ENCODE results near the gene SCAF1.

Gene SCAF1

DNA sequence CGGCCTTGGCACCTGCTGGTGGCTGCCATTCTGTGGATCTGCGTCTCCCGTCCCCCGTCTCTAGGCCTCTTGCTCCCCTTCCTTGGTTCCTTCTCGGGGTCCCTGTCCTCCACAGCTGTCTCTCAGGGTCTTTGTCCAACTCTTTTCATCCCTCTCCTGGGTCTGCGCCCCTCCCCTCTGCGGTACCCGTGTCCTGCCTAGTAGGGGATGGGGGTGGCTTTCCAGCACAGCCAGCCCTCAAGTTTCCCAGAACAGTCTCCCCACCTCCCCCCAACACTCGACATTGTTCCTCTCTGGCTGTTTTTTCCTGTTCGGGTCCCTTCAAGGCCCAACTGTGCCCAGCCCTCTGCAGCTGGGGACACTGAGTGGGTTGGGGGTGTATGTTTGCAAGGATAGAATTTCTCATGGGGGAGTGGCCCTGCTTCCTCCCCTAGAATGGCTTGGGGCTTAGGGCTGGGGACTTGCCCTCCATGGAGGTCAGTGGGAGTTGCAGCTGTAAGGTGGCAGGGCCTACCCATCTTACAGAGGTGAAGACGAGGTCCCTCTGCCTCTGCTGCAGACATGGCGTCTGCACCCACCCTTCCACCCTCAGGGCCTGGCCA is 46.6 kb downstream of the SCAF1 start:
- no peak for DNase-seq

DNA sequence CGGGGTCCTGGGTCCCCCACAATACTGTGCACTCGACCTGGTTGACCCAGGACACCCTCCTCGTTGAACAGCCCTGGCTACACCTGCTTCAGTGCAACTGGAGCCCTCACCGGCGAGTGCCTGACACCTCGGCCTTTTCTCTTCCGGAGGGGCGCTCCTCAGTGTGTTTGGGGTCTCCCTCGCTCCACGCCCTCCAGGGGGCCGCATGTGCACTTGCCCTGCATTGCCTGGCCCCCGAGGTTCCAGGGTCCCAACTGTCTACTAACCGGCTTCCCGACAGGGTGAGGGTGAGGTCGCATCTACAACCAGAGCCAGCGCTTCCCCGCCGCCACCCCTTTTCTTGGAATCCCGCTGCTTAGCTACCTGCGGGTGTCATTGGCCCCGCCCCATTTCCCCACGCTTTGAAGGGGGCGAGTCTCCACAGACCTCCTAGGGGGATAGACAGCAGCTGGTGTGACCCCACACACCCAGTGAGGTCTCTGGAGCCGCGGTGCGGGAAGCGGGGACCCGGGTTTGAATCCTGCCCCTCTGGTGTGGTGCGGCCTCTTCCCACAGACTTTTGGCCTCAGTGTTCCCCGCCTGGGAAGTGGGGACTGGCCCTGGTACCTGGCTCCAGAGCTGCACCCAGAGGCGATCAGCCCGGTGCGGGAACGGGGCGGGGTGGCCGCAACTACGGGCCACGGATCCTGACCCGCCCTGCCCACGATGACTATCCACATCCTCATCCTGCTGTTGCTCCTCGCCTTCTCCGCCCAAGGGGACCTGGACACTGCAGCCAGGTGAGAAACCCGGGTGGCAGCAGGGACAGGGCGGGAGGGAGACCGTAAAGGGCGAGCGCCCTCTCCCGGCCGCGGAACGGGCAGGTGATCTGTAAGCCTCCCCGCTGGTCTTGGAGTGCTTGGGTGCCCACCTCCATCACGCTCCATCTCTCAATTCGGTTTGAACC is 47.4 kb downstream of the SCAF1 start, which contains the start of gene ADM5:
TSS of gene ADM5 (plus strand) at position 462 of the 946 bp plus-strand sequence. CDS start at position 706, 244 bp downstream.
- no peak for DNase-seq

DNA sequence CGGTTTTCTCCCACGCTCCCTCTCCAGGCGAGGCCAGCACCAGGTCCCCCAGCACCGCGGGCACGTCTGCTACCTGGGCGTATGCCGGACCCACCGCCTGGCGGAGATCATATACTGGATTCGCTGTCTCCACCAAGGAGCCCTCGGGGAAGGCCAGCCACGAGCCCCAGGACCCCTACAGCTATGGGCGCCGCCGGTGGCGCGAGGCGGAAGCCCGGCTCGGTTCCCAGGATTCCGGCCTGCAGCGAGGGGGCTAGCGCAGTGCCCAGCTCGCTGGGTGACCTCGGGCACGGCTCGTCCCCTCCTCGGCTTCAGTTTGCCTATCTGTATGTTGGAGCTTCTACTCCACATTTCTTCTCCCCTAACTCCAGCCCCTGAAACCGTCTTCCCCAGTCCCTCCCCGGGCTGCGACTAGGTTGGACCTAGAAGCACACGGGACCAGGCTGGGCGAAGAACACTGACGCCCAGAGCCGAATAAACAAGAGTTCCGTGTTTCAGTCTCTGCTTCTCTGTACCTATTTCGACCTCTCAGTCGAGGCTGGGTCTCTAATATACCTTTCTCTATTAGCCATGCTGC is 48.2 kb downstream of the SCAF1 start:
- DNase-seq, result no peak

DNA sequence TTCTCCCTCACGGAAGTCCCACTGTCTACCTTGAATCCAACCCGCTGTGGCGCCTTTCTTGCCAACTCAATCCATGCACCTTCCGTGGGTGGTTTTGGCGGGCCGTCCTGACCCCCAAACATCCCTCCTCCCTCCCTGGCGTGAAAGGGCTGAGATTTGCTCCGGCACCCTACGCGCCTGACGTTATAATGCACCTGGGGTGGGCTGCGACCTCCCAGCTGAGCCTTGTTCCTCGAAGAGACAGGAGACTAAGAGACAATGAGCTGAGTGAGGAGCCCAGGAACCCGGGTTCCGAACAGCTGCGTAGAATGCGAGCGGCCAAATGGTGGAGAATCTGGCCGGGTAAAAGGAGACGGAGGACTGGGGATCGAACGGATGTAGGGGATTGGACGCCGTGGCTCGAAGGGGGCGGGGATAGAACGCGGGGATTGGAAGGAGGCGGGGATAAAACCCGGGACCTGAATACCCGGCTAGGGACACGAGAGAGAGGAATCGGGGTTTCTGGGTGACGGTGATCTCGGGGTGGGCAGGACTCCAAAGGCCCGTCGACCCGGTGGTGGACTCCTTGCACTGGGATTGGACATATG is 48.7 kb downstream of the SCAF1 start, which contains the start of gene CPT1C:
TSS of gene CPT1C (plus strand) at position 461 of the 587 bp plus-strand sequence. CDS start 1,137 bp downstream, outside the sequence.
- DNase-seq, result peak; percentile 58

DNA sequence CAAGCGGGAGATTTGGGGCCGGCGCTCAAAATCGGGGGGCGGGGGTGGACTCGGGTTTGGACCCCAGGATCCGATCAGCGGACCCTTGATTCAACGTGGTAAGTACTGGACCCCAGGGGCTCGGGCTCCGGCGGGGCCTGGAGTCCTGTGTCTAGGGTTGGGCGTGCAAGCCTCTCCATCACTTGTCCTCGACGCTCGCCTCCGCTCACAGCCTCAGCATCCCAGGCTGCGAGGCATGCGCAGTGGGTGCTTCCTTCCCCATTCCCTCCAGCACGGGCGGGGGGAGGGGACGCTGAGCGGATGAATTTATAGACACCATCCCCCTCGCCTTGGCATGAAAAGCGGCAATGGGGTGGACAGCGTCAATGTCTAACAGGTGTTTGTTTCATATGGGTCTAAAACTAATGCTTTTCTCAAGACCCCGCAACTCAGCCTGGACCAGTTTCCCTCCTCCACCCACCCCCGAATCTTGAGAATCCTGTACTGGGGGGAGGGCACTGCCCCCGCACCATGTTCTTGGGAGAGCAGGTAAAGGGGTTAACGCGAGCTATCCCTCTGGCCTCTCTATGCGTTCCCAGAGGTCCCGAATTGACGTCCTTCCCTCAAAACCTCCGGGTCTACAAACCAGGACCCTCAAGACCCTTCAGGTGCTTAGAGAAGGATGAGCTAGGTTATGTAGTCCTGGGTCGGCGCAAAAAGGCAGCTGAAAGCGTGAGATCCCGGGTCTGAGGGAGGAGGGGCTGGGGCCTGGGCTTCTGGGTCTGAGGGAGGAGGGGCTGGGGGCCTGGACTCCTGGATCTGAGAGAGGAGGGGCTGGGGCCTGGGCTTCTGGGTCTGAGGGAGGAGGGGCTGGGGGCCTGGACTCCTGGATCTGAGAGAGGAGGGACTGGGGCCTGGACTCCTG is 49.5 kb downstream of the SCAF1 start:
- peak; percentile 48 for DNase-seq

DNA sequence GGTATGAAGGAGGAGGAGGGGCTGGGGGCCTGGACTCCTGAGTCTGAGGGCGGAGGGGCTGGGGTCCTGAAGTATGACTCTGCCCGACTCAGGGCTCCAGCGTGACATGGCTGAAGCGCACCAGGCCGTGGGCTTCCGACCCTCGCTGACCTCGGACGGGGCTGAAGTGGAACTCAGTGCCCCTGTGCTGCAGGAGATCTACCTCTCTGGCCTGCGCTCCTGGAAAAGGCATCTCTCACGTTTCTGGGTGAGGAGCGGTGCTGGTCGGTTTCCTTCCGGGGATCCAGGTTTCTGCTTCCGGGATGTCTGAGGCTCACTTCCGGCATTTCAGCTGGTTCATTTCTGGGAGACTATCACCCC is 50.1 kb downstream of the SCAF1 start:
- no peak for DNase-seq

DNA sequence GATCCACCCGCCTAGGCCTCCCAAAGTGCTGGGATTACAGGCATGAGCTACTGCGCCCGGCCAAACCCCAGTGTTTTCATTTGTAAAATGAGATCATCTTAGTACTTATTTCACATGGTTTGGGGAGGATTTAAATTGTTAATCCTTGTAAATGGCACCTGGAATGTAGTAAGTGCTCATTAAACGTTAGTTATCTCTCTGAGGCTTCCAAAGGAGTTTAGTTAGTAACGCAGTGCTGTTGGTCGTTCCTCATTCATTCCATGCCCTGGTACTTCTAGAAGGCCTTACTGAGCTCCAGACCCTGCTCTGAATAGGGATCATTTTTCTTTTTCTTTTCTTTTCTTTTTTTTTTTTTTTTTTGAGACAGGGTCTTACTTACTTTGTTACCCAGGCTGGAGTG is 54.1 kb downstream of the SCAF1 start:
- no peak for DNase-seq

DNA sequence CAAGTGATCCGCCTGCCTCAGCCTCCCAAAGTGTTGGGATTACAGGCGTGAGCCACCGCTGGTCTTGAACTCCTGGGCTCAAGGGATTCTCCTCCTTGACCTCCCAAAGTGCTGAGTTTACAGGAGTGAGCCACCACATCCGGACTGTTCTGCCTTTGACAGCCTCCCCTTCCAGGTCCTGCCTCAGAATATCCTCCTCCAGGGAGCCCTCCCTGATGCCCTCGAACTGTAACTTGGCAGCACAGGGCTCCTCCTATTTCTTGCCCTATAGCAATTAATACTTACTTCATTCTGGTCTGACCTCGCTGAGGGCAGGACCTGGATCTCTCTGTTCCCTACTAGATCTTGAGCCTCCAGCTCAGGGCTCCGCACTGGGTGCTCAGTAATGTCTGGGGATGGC is 54.9 kb downstream of the SCAF1 start:
- DNase-seq, result no peak

DNA sequence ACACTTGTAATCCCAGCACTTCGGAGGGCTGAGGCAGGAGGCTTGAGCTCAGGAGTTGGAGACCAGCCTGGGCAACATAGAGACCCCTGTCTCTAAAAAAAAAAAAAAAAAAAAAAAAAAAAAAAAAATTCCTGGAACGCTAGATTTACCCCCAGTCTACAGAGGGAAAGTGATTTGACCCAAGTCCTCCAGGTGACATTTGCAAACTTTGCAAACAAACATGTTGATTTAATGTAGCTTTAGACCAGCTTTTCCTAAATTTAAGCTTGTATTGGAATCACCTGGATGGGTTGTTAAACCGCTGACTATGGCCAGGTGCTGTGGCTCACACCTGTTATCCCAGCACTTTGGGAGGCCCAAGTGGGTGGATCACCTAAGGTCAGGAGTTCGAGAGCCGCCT is 57.4 kb downstream of the SCAF1 start:
- DNase-seq, result no peak

DNA sequence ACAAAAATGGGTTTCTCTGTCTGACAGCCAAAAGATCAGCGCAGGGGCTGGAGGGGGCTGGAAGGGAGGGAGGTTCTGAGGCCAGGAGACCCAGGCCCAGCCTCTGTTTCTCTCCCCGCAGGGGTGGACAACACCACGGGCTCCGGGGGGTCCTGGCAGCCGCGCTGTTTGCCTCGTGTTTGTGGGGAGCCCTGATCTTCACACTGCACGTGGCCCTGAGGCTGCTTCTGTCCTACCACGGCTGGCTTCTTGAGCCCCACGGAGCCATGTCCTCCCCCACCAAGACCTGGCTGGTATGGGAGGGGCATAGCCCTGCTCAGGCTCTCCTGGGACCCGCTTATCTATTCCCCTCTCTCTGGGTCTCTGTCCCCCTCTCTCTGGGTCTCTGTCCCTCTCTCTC is 58.6 kb downstream of the SCAF1 start:
- DNase-seq, result no peak

DNA sequence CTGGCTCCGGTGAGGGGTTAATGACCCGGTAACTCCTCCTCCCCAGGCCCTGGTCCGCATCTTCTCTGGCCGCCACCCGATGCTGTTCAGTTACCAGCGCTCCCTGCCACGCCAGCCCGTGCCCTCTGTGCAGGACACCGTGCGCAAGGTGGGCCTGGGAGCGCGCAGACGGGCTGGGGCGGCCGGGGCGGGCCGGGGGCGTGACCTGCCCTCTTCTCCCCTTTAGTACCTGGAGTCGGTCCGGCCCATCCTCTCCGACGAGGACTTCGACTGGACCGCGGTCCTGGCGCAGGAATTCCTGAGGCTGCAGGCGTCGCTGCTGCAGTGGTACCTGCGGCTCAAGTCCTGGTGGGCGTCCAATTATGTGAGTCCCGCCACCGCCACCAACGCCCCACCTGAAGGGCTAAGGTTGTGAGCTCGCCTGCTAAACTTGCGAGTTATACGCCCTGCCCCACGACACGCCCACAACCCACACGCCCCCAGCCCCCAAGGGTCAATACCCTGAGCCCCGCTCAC is 59.3 kb downstream of the SCAF1 start:
- DNase-seq, result no peak

DNA sequence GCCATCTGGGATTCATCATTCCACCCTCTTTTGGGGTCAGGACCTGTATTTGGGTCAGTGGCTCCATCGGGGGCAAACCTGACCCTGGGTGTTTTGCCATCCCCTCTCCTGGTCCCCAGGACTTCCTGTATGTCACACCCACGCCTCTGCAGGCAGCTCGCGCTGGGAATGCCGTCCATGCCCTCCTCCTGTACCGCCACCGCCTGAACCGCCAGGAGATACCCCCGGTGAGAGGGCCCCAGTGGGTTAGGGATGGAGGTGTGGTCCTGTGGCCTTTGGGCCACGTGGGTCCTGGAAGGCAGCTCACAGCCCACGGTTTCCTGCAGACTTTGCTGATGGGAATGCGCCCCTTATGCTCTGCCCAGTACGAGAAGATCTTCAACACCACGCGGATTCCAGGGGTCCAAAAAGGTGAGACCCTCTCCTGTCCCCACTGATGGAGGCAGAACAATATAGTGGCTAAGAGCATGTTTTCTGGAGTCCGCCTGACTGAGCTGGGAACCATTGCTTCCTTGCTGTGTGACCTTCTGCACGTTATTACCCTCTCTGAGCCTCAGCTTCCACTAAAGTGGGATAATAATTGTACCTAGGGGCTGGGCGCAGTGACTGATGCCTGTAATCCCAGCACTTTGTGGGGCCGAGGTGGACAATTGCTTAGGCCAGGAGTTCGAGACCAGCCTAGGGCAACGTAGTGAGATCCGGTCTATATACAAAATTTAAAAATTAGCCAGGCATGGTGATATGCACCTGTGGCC is 63.1 kb downstream of the SCAF1 start:
- no peak for DNase-seq

DNA sequence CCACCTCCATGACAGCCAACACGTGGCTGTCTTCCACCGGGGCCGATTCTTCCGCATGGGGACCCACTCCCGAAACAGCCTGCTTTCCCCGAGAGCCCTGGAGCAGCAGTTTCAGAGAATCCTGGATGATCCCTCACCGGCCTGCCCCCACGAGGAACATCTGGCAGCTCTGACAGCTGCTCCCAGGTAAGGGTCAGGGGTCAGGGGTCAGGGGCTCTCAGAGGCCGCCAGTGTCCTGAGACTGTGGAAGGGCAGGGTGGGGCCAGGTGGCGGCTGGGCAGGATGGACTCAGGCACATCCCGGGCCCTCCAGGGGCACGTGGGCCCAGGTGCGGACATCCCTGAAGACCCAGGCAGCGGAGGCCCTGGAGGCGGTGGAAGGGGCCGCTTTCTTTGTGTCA is 63.9 kb downstream of the SCAF1 start:
- no peak for DNase-seq

Measured in NCI-H1048 (cell line).